Spleen (tissue), 11 donors: ENCODE measurements around the gene TNNT1. TPM values are rescaled to one million over a fixed set of nuclear protein-coding genes. Genes with fewer than 3 reads are reported as not detected.
A peak's percentile ranks its signal among the peaks of the same experiment; 100 is the strongest.

Source experiments
- DNase-seq: peaks from one replicate; pipeline ENCODE4 v3.0.0-alpha.2; 2020
- H3K27ac ChIP-seq, 8 donors: fragments of 200-600 bp; sonication (generic) in 7 of 8; 1 replicate in 4 of 8; 2 replicates in 4 of 8; pipeline versions ENCODE4 v1.5.0 to v1.8.0; 2016 to 2021; ENCODE audit warnings: inconsistent platforms in 4 of 8, mild to moderate bottlenecking in 4 of 8, moderate library complexity in 1 of 8
- H3K27me3 ChIP-seq, 7 donors: fragments of 200-600 bp; sonication (generic) in 6 of 7; replicated peaks in 1 of 7; 1 replicate in 4 of 7; 2 replicates in 3 of 7; pipeline versions ENCODE4 v1.5.0 to v1.8.0; 2016 to 2021; ENCODE audit warnings: inconsistent platforms in 3 of 7, mild to moderate bottlenecking in 1 of 7
- H3K36me3 ChIP-seq, 6 donors: fragments of 200-600 bp; sonication (generic) in 5 of 6; 1 replicate in 4 of 6; 2 replicates in 2 of 6; pipeline versions ENCODE4 v1.5.0 to v1.8.0; 2016 to 2021; ENCODE audit warnings: inconsistent platforms in 2 of 6
- H3K4me1 ChIP-seq, 6 donors: fragments of 200-600 bp; sonication (generic) in 5 of 6; 1 replicate in 3 of 6; 2 replicates in 3 of 6; pipeline versions ENCODE4 v1.5.0 to v1.8.0; 2016 to 2021; ENCODE audit warnings: inconsistent platforms in 3 of 6
- H3K4me3 ChIP-seq, 8 donors: fragments of 200-600 bp; sonication (generic) in 7 of 8; 1 replicate in 4 of 8; 2 replicates in 4 of 8; pipeline versions ENCODE4 v1.5.0 to v1.8.0; 2016 to 2021; ENCODE audit warnings: inconsistent platforms in 4 of 8, mild to moderate bottlenecking in 4 of 8, moderate library complexity in 2 of 8
- H3K9me3 ChIP-seq, 8 donors: fragments of 200-600 bp; sonication (generic) in 7 of 8; 1 replicate in 4 of 8; 2 replicates in 4 of 8; pipeline versions ENCODE4 v1.5.0 to v1.8.0; 2016 to 2021; ENCODE audit warnings: inconsistent platforms in 4 of 8
- POLR2A ChIP-seq, 3 donors: fragments of 450-650 bp; IDR thresholded peaks; one replicate each; pipeline ENCODE4 v1.5.1; 2017; ENCODE audit warnings: antibody characterized with exemption in 3 of 3, mild to moderate bottlenecking in 1 of 3
- POLR2AphosphoS5 ChIP-seq, 3 donors: sonication (generic); formaldehyde crosslinking; IDR thresholded peaks; one replicate each; pipeline ENCODE4 v1.5.1; 2017; ENCODE audit warnings: antibody characterized with exemption in 3 of 3
- WGBS, 5 donors: extraction: QIAGEN DNeasy Blood & Tissue Kit in 3 of 5; methylation state at CpG; one replicate each; pipeline versions ENCODE4 v1.1.5 to v1.1.7; 2013 to 2018; 5-methylcytosine and 5-hydroxymethylcytosine counted together
- intact Hi-C: fragments of 100-400 bp; cut with DNase I; formaldehyde crosslinking; loops from one replicate; pipeline ENCODE4 v1.15.0; 2023; ENCODE audit warnings: low total_unique reads
- polyA plus RNA-seq, 3 donors: library from polyadenylated mRNA; stranded (reverse); fragments of 200-250 nt; gene quantifications; one replicate each; pipeline ENCODE4 v1.2.1, GENCODE V29; 2013
- total RNA-seq, 7 donors: library from RNA; depleted of rRNA in 3 of 7; stranded (reverse); fragments of >200 nt in 3 of 7; fragmentation: NEBNext Ultra II Directional in 4 of 7; extraction: Animal tissue kit (Norgen Biotek cat#: 25700) in 4 of 7; gene quantifications; one replicate each; pipeline versions ENCODE4 v1.1.0 to v1.2.1, GENCODE V29; 2016 to 2021
- TF ChIP-seq, protein P1 (sequence below), 11 experiments: fragments of 200-600 bp in 7 of 11; fragments of 450-650 bp in 4 of 11; sonication (generic) in 4 of 11; IDR thresholded peaks in 8 of 11; conservative IDR thresholded peaks in 3 of 11; 1 replicate in 7 of 11; 2 replicates in 4 of 11; pipeline versions ENCODE4 v1.4.0 to v1.8.0; 2016 to 2021; ENCODE audit warnings: antibody characterized with exemption in 11 of 11, inconsistent platforms in 4 of 11, mild to moderate bottlenecking in 1 of 11
- donor health status: healthy with polysubstance abuse.
- donor health status: DM: no; HTN: no; CAD: no; lungs with moderate emphysema.
- donor health status: DM: no; HTN: no; CAD: no.
- donor health status: Bipolar disorder and iron deficiency.
- donor health status: healthy.
- donor health status: DM: no; HTN: no; CAD: no.
- donor health status: DM: yes; HTN: yes; CAD: no.

The TNNT1 gene
- total and polyA plus RNA-seq, 10 donors, result 0.26 to 6.2 (median 1.5) TPM; not detected in 3

DNA sequence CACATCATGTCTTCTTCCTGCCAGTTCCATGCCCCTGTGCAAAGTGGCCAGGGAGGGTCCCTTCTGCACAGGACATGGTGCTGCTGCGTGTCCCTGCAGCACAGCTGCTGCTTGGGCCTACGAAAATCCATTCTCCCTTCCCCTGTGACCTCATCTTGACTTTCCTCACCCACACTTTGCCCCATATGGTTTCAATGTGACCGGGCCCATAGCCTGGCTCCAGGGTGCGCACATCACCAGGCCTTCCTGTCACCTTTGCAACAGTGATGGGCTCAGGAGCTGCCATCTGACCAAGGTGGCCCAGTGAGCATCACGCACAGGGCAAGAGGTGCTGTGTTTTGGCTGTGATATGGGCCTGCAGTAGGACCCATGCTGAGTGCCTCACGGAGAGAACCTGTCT, 42.4 kb downstream of the TNNT1 start:
- TF ChIP-seq, protein P1, sequence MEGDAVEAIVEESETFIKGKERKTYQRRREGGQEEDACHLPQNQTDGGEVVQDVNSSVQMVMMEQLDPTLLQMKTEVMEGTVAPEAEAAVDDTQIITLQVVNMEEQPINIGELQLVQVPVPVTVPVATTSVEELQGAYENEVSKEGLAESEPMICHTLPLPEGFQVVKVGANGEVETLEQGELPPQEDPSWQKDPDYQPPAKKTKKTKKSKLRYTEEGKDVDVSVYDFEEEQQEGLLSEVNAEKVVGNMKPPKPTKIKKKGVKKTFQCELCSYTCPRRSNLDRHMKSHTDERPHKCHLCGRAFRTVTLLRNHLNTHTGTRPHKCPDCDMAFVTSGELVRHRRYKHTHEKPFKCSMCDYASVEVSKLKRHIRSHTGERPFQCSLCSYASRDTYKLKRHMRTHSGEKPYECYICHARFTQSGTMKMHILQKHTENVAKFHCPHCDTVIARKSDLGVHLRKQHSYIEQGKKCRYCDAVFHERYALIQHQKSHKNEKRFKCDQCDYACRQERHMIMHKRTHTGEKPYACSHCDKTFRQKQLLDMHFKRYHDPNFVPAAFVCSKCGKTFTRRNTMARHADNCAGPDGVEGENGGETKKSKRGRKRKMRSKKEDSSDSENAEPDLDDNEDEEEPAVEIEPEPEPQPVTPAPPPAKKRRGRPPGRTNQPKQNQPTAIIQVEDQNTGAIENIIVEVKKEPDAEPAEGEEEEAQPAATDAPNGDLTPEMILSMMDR (IDR thresholded peaks at IDR 0.05 in 8 of 11, conservative IDR thresholded peaks at IDR 0.05 in 3 of 11), result no peak
- TF ChIP-seq POLR2AphosphoS5 (IDR thresholded peaks at IDR 0.05), result peak in 1 of 3 donors; percentile 8
- no peak for TF ChIP-seq POLR2A (IDR thresholded peaks at IDR 0.05)
- intact Hi-C loops, result no loop called here
- DNase-seq, result no peak
- H3K36me3 ChIP-seq, result peaks cover 0 to 90% (median 32%) of the 10 kb centered on the region in 6 donors
- H3K27me3 ChIP-seq, result no peaks in the 10 kb centered on the region
- H3K9me3 ChIP-seq, result peaks cover 0 to 10% (median 8%) of the 10 kb centered on the region in 8 donors
- H3K27ac ChIP-seq, result no peak overlapping the region
- 91 to 94% (median 92%) methylated on average over 5 to 6 of the region's 6 CpGs for WGBS, 5 donors
- H3K4me3 ChIP-seq, result no peak overlapping the region
- peaks cover 0 to 6% (median 3%) of the 10 kb centered on the region in 6 donors for H3K4me1 ChIP-seq

DNA sequence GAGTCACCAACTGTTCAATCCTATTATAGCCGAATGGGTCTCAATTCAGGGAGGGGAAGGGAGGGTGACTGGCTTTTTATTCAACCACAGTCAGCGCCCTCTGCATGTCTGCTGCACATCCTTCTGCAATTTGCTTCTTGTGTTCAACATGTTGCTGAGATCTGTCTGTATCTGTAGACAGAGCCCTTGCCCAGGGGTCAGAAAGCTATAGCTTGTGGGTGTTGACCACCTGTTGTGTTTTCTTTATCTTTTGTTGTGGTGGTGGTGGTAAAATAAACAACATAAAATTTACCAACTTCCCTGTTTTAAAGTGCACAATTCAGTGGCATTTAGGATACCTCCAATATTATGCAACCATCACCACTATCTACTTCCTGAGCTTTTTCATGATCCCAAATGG, 43.8 kb downstream of the TNNT1 start:
- intact Hi-C loops, result no loop called here
- no peak for TF ChIP-seq POLR2A (IDR thresholded peaks at IDR 0.05)
- TF ChIP-seq, protein P1 (IDR thresholded peaks at IDR 0.05 in 8 of 11, conservative IDR thresholded peaks at IDR 0.05 in 3 of 11), result no peak
- TF ChIP-seq POLR2AphosphoS5 (IDR thresholded peaks at IDR 0.05), result no peak
- H3K9me3 ChIP-seq, result peaks cover 0 to 10% (median 8%) of the 10 kb centered on the region in 8 donors
- 79 to 88% (median 87%) methylated on average over 2 of the region's 2 CpGs for WGBS, 5 donors
- no peak overlapping the region for H3K4me3 ChIP-seq
- no peak for DNase-seq
- H3K27me3 ChIP-seq, result no peaks in the 10 kb centered on the region
- H3K27ac ChIP-seq, result no peak overlapping the region
- H3K36me3 ChIP-seq, result peaks cover 0 to 93% (median 40%) of the 10 kb centered on the region in 6 donors
- H3K4me1 ChIP-seq, result peaks cover 0 to 8% (median 1%) of the 10 kb centered on the region in 6 donors

DNA sequence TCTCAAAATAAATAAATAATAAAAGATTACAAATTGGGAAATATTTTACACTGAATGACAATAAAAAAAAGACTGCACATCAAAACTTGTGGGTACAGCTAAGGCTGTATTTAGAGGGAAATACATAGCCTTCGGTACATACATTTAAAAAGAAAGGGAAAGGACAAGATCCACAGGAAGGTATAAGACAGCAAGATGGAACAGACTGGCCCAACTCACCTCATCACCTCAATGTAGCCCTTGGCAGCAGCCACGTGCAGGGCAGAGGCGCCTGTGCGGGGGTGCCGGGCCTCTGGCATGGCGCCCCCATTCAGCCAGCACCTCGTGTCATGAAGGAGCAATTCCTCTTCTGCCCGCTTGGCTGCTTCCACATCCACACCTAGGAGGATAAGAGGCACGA, 45.8 kb downstream of the TNNT1 start:
- no peak overlapping the region for H3K4me3 ChIP-seq
- intact Hi-C loops, result no loop called here
- 96 to 98% (median 96%) methylated on average over 9 of the region's 9 CpGs for WGBS, 5 donors

DNA sequence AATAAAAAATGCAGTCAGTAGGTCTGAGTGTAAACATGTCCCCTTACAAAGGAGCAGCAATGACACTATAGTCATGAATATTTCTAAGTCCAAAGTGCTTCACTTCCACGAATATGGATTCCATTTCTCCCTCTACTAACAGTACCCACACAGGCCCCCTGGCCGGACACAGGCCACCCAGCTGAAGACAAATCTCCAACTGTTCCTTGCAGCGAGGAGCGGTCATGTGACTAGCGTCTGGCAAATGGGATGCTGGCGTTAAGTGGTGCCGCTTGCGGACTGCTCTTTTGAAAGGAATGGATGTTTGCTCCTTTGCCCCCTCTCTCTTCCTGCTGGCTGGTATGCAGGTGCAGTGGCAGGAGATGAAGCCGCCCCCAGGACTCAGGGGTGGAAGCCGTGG, 47.7 kb downstream of the TNNT1 start:
- no peak for TF ChIP-seq POLR2A (IDR thresholded peaks at IDR 0.05)
- TF ChIP-seq, protein P1 (IDR thresholded peaks at IDR 0.05 in 8 of 11, conservative IDR thresholded peaks at IDR 0.05 in 3 of 11), result no peak
- TF ChIP-seq POLR2AphosphoS5 (IDR thresholded peaks at IDR 0.05), result no peak
- 83 to 92% (median 85%) methylated on average over 8 to 10 of the region's 10 CpGs for WGBS, 5 donors
- intact Hi-C loops, result no loop called here

More for the DNA sequence above, 45.8 kb downstream of the TNNT1 start:
- Histone ChIP-seq H3K27ac (no peak overlapping the region), H3K27me3 (no peaks in the 10 kb centered on the region), H3K4me1 (peaks cover 5 to 29% (median 20%) of the 10 kb centered on the region in 6 donors), H3K36me3 (peaks cover 0 to 93% (median 41%) of the 10 kb centered on the region in 6 donors), H3K9me3 (peaks cover 0 to 10% (median 8%) of the 10 kb centered on the region in 8 donors)
- TF ChIP-seq POLR2AphosphoS5 (IDR thresholded peaks at IDR 0.05), result peak in 1 of 3 donors; percentile 39
- TF ChIP-seq, protein P1 (IDR thresholded peaks at IDR 0.05 in 8 of 11, conservative IDR thresholded peaks at IDR 0.05 in 3 of 11), result no peak
- TF ChIP-seq POLR2A (IDR thresholded peaks at IDR 0.05), result no peak
- no peak for DNase-seq

More for the DNA sequence above, 47.7 kb downstream of the TNNT1 start:
- peaks cover 5 to 36% (median 26%) of the 10 kb centered on the region in 6 donors for H3K4me1 ChIP-seq
- no peak overlapping the region for H3K27ac ChIP-seq
- no peak for DNase-seq
- peaks cover 0 to 90% (median 43%) of the 10 kb centered on the region in 6 donors for H3K36me3 ChIP-seq
- no peaks in the 10 kb centered on the region for H3K27me3 ChIP-seq
- peaks cover 0 to 10% (median 8%) of the 10 kb centered on the region in 8 donors for H3K9me3 ChIP-seq
- H3K4me3 ChIP-seq, result no peak overlapping the region
